AG04450 (cell line): Measurements from ENCODE around the gene ZDHHC21. TPM values are rescaled to one million over a fixed set of nuclear protein-coding genes. Genes with fewer than 3 reads are reported as not detected.
A peak's percentile ranks its signal among the peaks of the same experiment; 100 is the strongest.

Experiments used
- CTCF ChIA-PET: fragments of 300-600, 350-600 bp; formaldehyde crosslinking; extraction: SDS; loops from one replicate; lab custom pipeline; 2022; ENCODE audit warnings: antibody characterized with exemption, inconsistent platforms; lab: Charles Lee
- POLR2A ChIA-PET: fragments of 350-600 bp; formaldehyde crosslinking; extraction: SDS; loops from one replicate; lab custom pipeline; 2021; ENCODE audit warnings: antibody characterized with exemption, inconsistent platforms; lab: Yijun Ruan, JAX
- DNase-seq: peaks from one replicate; pipeline ENCODE4 v3.0.0-alpha.2; 2011; ENCODE audit warnings: low read depth, low spot score
- H3K27ac ChIP-seq: one replicate; pipeline ENCODE4 v1.5.1; 2012; ENCODE audit warnings: low read depth, low read length, control low read depth
- H3K27me3 ChIP-seq: one replicate; pipeline ENCODE4 v1.6.0; 2012; ENCODE audit warnings: low read length; ENCODE audit not compliant: control insufficient read depth, insufficient read depth
- H3K4me3 ChIP-seq: 2 replicates; pipeline ENCODE4 v1.5.1; 2011; ENCODE audit warnings: mild to moderate bottlenecking, low read depth, low read length, control low read depth
- H3K9me3 ChIP-seq: 2 replicates; pipeline ENCODE4 v1.5.1; 2012; ENCODE audit warnings: low read length; ENCODE audit not compliant: control insufficient read depth, insufficient read depth
- polyA plus RNA-seq: library from polyadenylated mRNA; depleted of rRNA; stranded (reverse); fragments of >200 nt; gene quantifications from 2 replicates; pipeline ENCODE4 v1.2.3, GENCODE V29; 2011
- TF ChIP-seq, protein P1 (sequence below): IDR thresholded peaks from 2 replicates; pipeline ENCODE4 v1.5.1; 2011; ENCODE audit warnings: low read depth, low read length, control low read depth, inconsistent platforms

The ZDHHC21 gene
- polyA plus RNA-seq, 1 experiment: 6.6 TPM

DNA sequence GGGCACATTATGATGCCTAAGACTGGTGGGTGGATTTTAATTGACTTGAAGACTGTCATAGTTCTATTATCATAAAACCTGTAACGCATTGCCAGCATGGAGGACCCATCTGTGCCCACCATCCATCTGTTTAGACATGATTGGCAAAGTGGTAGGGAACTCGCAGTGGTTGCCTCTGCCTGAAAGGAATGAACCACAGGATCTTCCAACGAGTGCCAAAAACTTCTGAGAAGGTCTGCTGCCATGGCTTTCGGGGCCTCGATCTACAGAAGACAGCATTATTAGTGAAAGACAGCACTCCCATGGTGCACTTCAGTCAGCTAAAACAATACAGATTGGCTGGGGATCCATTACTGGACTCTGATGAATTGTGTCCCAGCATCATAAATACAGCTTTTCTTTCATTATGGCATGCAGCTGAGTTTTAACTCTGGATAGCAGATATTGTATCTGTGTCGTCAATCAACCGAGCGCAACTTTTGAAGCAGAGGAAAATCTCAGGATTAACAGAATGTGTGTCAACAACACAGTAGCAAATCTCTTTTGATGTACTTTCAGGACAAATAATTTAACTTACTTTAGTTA is 74.3 kb downstream of the ZDHHC21 start:
- no peak for DNase-seq
- H3K4me3 ChIP-seq: no peak overlapping the region
- H3K27ac ChIP-seq: no peak overlapping the region
- no peaks in the 10 kb centered on the region for H3K9me3 ChIP-seq
- POLR2A ChIA-PET: no interaction called here
- CTCF ChIA-PET: interaction anchor here (1.0 to 1.7 kb wide), 2 partner anchors 33 to 42 kb away, joined by 5 read pairs; no protein-coding TSS in a partner anchor
- no peaks in the 10 kb centered on the region for H3K27me3 ChIP-seq
- TF ChIP-seq, protein P1, sequence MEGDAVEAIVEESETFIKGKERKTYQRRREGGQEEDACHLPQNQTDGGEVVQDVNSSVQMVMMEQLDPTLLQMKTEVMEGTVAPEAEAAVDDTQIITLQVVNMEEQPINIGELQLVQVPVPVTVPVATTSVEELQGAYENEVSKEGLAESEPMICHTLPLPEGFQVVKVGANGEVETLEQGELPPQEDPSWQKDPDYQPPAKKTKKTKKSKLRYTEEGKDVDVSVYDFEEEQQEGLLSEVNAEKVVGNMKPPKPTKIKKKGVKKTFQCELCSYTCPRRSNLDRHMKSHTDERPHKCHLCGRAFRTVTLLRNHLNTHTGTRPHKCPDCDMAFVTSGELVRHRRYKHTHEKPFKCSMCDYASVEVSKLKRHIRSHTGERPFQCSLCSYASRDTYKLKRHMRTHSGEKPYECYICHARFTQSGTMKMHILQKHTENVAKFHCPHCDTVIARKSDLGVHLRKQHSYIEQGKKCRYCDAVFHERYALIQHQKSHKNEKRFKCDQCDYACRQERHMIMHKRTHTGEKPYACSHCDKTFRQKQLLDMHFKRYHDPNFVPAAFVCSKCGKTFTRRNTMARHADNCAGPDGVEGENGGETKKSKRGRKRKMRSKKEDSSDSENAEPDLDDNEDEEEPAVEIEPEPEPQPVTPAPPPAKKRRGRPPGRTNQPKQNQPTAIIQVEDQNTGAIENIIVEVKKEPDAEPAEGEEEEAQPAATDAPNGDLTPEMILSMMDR: no peak

DNA sequence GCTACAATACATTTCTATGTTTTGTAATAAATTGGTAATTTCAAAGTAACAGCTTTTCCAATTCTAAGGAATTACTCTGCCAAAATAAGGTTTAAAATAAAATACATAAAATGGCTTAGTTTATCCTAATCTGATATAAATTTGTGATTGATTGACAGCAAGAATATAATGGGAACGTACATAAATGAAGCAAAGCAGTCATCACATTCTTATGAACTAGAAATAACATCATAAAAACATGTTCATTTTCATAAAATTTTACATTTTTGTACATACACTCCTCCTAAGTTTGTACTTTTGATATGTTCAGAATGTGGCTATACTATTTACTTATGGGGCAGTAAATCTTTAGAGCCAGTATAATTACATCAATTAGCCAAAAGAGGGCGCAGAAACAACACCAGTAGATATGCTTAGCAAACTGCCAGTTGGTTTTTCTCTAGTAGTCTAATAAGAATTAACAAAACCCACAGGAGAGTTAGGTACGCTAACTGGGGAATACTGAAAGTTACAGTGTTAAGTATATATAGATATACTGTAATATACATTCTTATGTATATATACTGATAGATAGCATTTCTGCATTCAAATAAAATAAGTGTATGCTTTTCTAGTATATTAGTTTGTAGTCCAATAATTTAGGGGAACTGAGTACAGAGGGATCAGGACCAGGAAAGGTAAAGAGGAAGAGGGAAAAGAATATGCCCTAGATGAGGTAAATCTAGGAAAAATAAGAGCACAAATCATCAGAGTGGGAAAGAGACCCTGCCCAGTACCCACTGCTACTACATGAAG is 76.8 kb downstream of the ZDHHC21 start:
- TF ChIP-seq, protein P1: peak; percentile 78
- H3K4me3 ChIP-seq: no peak overlapping the region
- DNase-seq: peak; percentile 42
- no peaks in the 10 kb centered on the region for H3K27me3 ChIP-seq
- no peaks in the 10 kb centered on the region for H3K9me3 ChIP-seq
- ChIA-PET POLR2A (no interaction called here), CTCF (interaction anchor here (0.8 to 2.5 kb wide), 10 partner anchors 9 to 153 kb away, joined by 3 to 34 read pairs (median 12); no protein-coding TSS in a partner anchor)
- no peak overlapping the region for H3K27ac ChIP-seq

DNA sequence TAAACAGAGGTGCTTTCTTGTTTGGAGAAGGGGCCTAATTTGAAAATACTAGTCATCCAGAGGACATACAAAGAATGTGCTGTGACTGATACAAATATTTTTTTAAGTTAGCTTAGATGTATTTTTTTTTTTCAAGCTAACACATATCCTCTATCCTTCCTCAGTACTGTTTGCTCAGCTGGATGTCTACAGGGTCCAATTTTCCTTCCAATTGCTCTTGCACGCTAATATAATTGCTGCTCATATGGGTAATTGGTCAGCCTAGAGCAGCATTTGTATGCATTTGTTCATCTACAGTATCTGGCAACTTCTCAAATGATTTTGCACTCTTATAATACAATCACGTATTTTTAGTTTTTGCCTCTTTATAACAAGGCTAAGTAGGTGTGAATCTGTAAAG is 84.7 kb downstream of the ZDHHC21 start:
- DNase-seq: no peak
- POLR2A ChIA-PET: no interaction called here
- CTCF ChIA-PET: interaction anchor here (0.5 to 2.2 kb wide), 2 partner anchors 53 to 162 kb away, joined by 3 to 9 read pairs; no protein-coding TSS in a partner anchor
- Histone ChIP-seq H3K4me3 (no peak overlapping the region), H3K27me3 (no peaks in the 10 kb centered on the region), H3K27ac (no peak overlapping the region), H3K9me3 (no peaks in the 10 kb centered on the region)
- TF ChIP-seq, protein P1: no peak

DNA sequence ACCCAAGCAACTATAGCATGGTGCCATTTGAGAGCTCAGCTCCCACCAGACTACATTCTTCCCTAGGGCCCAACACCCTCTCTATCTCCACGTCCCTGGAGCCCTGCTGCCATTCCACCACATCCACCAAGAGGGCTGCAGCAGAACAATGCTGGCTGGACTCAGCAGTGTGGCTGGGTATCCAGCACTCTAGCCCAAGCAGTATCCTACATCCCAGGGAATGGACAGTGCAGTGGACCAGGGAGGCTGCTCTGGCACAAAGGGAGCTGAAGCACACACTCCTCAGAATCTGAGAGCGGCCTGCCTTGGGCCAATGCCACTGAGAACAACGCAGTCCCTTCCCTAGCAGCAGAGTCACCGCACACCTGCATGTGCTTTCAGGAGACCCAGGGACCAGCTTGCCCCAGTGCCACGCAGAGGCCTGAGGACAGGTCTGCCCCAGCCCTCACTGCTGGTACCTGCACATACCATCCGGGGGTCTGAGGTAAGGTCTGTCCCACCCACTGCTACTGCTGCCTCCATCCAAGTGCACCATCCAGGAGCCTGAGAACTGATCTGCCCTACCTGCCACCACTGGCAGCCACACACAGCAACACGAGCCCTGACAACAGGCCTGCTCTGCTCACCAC is 95.9 kb downstream of the ZDHHC21 start:
- H3K4me3 ChIP-seq: no peak overlapping the region
- no peak overlapping the region for H3K27ac ChIP-seq
- TF ChIP-seq, protein P1: no peak
- no peaks in the 10 kb centered on the region for H3K9me3 ChIP-seq
- ChIA-PET CTCF (no interaction called here), POLR2A (no interaction called here)
- no peak for DNase-seq
- no peaks in the 10 kb centered on the region for H3K27me3 ChIP-seq
